ENCODE results near the gene RASSF10. TPM values are rescaled to one million over a fixed set of nuclear protein-coding genes. Genes with fewer than 3 reads are reported as not detected.

The RASSF10 gene
- total RNA-seq, 1 experiment from 2014 or later = not detected

DNA sequence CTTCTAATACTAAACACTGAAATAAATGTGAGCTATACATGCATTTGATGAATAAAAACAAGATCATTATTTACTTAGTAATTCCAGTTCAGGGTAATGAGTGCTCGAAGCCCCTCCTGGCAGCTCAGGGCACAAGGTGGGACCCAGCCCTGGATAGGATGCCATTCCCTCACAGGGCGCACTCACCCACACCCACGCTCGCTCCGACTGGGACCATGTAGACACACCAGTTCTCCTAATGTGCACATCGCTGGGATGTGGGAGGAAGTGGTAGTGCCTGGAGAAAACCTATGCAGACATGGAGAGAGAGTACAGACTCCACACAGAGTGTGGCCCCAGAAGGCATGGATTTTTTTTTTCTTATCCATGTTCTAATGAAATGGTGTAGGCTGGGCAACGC is 44.5 kb upstream of the RASSF10 start:
- H4K20me1 ChIP-seq (ENCODE audit: insufficient read depth) = no peaks in the 10 kb centered on the region
- no peak overlapping the region for H3K9ac ChIP-seq (ENCODE audit: low read length)
- intact Hi-C loops (cut with micrococcal nuclease) = loop anchor here (1.0 to 10.0 kb wide), 6 partner anchors 180 to 917 kb away; no protein-coding TSS in a partner anchor
- BruUV-seq (replicated peaks) = no TSS peak
- no peak overlapping the region for H3K4me3 ChIP-seq (replicated peaks in 1 of 2; ENCODE audit: low read depth in 1 of 2, low read length in 2 of 2)
- DNase-seq (ENCODE audit: low read depth, low spot score) (no peak), ATAC-seq (no peak)
- no peaks in the 10 kb centered on the region for H3K27me3 ChIP-seq (ENCODE audit: insufficient read depth, low read length)
- H3K36me3 ChIP-seq (ENCODE audit: control insufficient read depth in 1 of 2, insufficient read depth in 2 of 2, low read length in 2 of 2) = no peaks in the 10 kb centered on the region
- ChIA-PET CTCF (interaction anchor here (1.0 to 4.3 kb wide), 10 partner anchors 9 to 676 kb away, joined by 3 to 40 read pairs (median 14); no protein-coding TSS in a partner anchor), RAD21 (ENCODE audit: low non-redundant PET in 1 of 2, low total read pairs in 2 of 2, uncharacterized antibody in 2 of 2, unreplicated experiment in 2 of 2) (interaction anchor here (1.0 to 1.5 kb wide), 8 partner anchors 181 to 676 kb away, joined by 3 to 9 read pairs (median 5); no protein-coding TSS in a partner anchor), POLR2A (no interaction called here)
- no peaks in the 10 kb centered on the region for H3K9me3 ChIP-seq (ENCODE audit: control insufficient read depth in 1 of 2, insufficient read depth in 1 of 2, low read depth in 1 of 2, low read length in 2 of 2)
- TF ChIP-seq POLR2AphosphoS5 (IDR thresholded peaks at IDR 0.05; ENCODE audit: low read depth, low read length) (no peak), ZNF274 (IDR thresholded peaks at IDR 0.05; ENCODE audit: low read depth, low read length) (no peak), TCF7L2 (IDR thresholded peaks at IDR 0.05; ENCODE audit: borderline replicate concordance, extremely low read depth, insufficient read depth, insufficient read length) (no peak), CEBPB (IDR thresholded peaks at IDR 0.05; ENCODE audit: low read depth) (no peak)
- peak overlapping the region; percentile 96 for H2AFZ ChIP-seq (ENCODE audit: low read depth, low read length, poor library complexity, severe bottlenecking)
- no peaks in the 10 kb centered on the region for H3K9me2 ChIP-seq (ENCODE audit: insufficient read depth)
- H3K4me2 ChIP-seq (ENCODE audit: low read length) = peak overlapping the region; percentile 56
- H3K79me2 ChIP-seq (ENCODE audit: insufficient read depth, low read length) = no peaks in the 10 kb centered on the region
- H3K27ac ChIP-seq (ENCODE audit: low read depth, low read length) = no peak overlapping the region
- peaks cover 0 to 20% of the 10 kb centered on the region in 2 experiments; a peak in 1 of 4 replicates for H3K4me1 ChIP-seq (ENCODE audit: control insufficient read depth in 1 of 2, insufficient read depth in 2 of 2, low read length in 2 of 2)

DNA sequence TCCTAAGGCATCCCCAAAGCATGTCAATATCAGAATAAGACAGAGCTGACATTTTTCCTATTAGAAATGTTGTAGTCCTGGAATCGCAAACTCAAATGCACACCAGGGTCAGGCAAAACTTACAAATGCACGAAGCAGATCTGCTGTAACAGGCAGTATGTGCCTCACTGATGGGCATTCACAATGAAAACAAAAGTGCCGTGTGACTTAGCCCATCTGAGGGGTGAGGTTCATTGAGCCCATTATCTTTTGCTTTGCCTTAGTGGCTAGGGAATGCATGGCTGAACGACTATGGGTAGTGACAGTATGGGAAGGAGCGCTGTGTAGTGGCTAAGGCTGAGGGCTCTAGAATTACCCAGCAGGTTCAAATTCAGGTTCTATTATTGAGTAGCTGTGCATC is 43.1 kb upstream of the RASSF10 start:
- Histone ChIP-seq H3K9me3 (ENCODE audit: control insufficient read depth in 1 of 2, insufficient read depth in 1 of 2, low read depth in 1 of 2, low read length in 2 of 2) (no peaks in the 10 kb centered on the region), H2AFZ (ENCODE audit: low read depth, low read length, poor library complexity, severe bottlenecking) (no peak overlapping the region), H3K4me1 (ENCODE audit: control insufficient read depth in 1 of 2, insufficient read depth in 2 of 2, low read length in 2 of 2) (peaks cover 0 to 20% of the 10 kb centered on the region in 2 experiments; a peak in 1 of 4 replicates), H3K27me3 (ENCODE audit: insufficient read depth, low read length) (no peaks in the 10 kb centered on the region), H3K4me3 (replicated peaks in 1 of 2; ENCODE audit: low read depth in 1 of 2, low read length in 2 of 2) (no peak overlapping the region), H3K9ac (ENCODE audit: low read length) (no peak overlapping the region), H3K4me2 (ENCODE audit: low read length) (no peak overlapping the region), H3K9me2 (ENCODE audit: insufficient read depth) (no peaks in the 10 kb centered on the region), H3K36me3 (ENCODE audit: control insufficient read depth in 1 of 2, insufficient read depth in 2 of 2, low read length in 2 of 2) (no peaks in the 10 kb centered on the region), H4K20me1 (ENCODE audit: insufficient read depth) (no peaks in the 10 kb centered on the region), H3K79me2 (ENCODE audit: insufficient read depth, low read length) (no peaks in the 10 kb centered on the region), H3K27ac (ENCODE audit: low read depth, low read length) (no peak overlapping the region)
- no peak for DNase-seq (ENCODE audit: low read depth, low spot score)
- CTCF ChIA-PET = interaction anchor here (0.7 to 1.1 kb wide), 2 partner anchors 15 to 218 kb away, joined by 3 read pairs; no protein-coding TSS in a partner anchor
- intact Hi-C loops (cut with micrococcal nuclease) = loop anchor here (10.0 kb wide), 1 partner anchor 419 kb away; no protein-coding TSS in a partner anchor
- POLR2A ChIA-PET = no interaction called here
- RAD21 ChIA-PET (ENCODE audit: low non-redundant PET in 1 of 2, low total read pairs in 2 of 2, uncharacterized antibody in 2 of 2, unreplicated experiment in 2 of 2) = no interaction called here
- no TSS peak for BruUV-seq (replicated peaks)
- no peak for ATAC-seq
- no peak for TF ChIP-seq POLR2A (IDR thresholded peaks at IDR 0.05; ENCODE audit: borderline replicate concordance, extremely low read depth, insufficient read depth, insufficient read length)
- TF ChIP-seq, protein P1, sequence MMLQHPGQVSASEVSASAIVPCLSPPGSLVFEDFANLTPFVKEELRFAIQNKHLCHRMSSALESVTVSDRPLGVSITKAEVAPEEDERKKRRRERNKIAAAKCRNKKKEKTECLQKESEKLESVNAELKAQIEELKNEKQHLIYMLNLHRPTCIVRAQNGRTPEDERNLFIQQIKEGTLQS (IDR thresholded peaks at IDR 0.05) = no peak
- no peak for TF ChIP-seq EGR1 (IDR thresholded peaks at IDR 0.05; ENCODE audit: low read depth)
- no peak for TF ChIP-seq SRF (IDR thresholded peaks at IDR 0.05; ENCODE audit: low read depth)
- TF ChIP-seq EZH2 (IDR thresholded peaks at IDR 0.05) = no peak
- TF ChIP-seq, protein P2, sequence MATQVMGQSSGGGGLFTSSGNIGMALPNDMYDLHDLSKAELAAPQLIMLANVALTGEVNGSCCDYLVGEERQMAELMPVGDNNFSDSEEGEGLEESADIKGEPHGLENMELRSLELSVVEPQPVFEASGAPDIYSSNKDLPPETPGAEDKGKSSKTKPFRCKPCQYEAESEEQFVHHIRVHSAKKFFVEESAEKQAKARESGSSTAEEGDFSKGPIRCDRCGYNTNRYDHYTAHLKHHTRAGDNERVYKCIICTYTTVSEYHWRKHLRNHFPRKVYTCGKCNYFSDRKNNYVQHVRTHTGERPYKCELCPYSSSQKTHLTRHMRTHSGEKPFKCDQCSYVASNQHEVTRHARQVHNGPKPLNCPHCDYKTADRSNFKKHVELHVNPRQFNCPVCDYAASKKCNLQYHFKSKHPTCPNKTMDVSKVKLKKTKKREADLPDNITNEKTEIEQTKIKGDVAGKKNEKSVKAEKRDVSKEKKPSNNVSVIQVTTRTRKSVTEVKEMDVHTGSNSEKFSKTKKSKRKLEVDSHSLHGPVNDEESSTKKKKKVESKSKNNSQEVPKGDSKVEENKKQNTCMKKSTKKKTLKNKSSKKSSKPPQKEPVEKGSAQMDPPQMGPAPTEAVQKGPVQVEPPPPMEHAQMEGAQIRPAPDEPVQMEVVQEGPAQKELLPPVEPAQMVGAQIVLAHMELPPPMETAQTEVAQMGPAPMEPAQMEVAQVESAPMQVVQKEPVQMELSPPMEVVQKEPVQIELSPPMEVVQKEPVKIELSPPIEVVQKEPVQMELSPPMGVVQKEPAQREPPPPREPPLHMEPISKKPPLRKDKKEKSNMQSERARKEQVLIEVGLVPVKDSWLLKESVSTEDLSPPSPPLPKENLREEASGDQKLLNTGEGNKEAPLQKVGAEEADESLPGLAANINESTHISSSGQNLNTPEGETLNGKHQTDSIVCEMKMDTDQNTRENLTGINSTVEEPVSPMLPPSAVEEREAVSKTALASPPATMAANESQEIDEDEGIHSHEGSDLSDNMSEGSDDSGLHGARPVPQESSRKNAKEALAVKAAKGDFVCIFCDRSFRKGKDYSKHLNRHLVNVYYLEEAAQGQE (IDR thresholded peaks at IDR 0.05; ENCODE audit: low read depth) = no peak
- no peak for TF ChIP-seq JUND (IDR thresholded peaks at IDR 0.05)
- no peak for TF ChIP-seq ZFX (IDR thresholded peaks at IDR 0.05)
- TF ChIP-seq CBX3 (IDR thresholded peaks at IDR 0.05; ENCODE audit: low read depth) = no peak
- TF ChIP-seq ELF1 (IDR thresholded peaks at IDR 0.05; ENCODE audit: borderline replicate concordance, low read depth) = no peak
- TF ChIP-seq CEBPB (IDR thresholded peaks at IDR 0.05; ENCODE audit: low read depth) = no peak
- no peak for TF ChIP-seq YY1 (IDR thresholded peaks at IDR 0.05; ENCODE audit: extremely low read depth, insufficient replicate concordance, low read depth, low read length)
- TF ChIP-seq, protein P3, sequence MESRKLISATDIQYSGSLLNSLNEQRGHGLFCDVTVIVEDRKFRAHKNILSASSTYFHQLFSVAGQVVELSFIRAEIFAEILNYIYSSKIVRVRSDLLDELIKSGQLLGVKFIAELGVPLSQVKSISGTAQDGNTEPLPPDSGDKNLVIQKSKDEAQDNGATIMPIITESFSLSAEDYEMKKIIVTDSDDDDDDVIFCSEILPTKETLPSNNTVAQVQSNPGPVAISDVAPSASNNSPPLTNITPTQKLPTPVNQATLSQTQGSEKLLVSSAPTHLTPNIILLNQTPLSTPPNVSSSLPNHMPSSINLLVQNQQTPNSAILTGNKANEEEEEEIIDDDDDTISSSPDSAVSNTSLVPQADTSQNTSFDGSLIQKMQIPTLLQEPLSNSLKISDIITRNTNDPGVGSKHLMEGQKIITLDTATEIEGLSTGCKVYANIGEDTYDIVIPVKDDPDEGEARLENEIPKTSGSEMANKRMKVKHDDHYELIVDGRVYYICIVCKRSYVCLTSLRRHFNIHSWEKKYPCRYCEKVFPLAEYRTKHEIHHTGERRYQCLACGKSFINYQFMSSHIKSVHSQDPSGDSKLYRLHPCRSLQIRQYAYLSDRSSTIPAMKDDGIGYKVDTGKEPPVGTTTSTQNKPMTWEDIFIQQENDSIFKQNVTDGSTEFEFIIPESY (IDR thresholded peaks at IDR 0.05; ENCODE audit: extremely low read depth, insufficient replicate concordance, low read length) = no peak

Measured in HCT116 (cell line).